Measurements from ENCODE around the gene C3orf20. TPM values are rescaled to one million over a fixed set of nuclear protein-coding genes. Genes with fewer than 3 reads are reported as not detected.
A peak's percentile ranks its signal among the peaks of the same experiment; 100 is the strongest.

C3orf20 gene
- total and polyA plus RNA-seq, 2 of the 13 experiments (the other 11 are each of a cell fraction or from before 2014, with no cell fraction given): 0.03 to 0.04 TPM

DNA sequence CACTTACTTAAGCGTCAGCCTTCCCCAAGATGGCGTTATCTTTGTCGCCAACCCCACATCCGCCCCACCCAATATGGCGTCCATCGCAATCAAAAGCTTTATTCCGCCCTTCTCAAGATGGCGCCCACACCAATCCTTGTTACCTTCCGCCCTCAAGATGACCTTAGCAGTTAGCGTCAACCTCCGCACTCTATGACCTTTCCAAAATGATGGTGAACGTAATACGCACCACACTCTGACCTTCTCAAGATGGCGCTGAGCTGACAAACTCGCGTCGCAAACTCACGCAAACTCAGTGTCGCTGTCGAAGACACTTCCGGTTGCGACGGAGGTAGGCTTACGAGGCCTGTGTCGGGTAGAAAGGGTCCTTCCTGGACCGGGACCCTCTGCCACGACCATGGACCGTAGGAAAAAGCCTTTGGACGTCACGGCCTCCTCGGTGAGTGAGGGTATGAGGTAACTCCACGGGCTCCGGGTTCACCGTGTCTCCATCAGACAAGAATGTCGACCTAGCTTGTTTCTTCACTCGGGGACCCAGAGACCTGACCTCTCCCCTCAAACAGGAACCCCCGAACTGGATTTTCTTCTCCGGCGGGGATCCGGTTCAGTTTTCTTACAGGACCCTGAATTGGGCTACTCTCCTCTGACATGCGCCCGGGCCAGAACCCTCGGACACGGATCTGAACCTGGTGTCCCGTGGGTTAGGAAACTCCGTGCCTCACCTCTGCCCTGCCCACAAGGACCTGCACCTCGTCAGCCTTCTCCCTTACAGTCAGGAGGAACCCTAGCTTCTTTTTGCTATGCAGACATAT is 23.3 kb upstream of the C3orf20 start, which contains the start of gene CCDC174 (continued):
- TF ChIP-seq ZXDC (CRISPR knock-in tag; IDR thresholded peaks at IDR 0.05): no peak; the same call in 1 of the 2 replicates
- TF ChIP-seq ZFP82 (CRISPR knock-in tag; IDR thresholded peaks at IDR 0.05; ENCODE audit: borderline replicate concordance): no peak
- TF ChIP-seq ZNF577 (CRISPR knock-in tag; IDR thresholded peaks at IDR 0.05; ENCODE audit: borderline replicate concordance, low read depth): no peak
- TF ChIP-seq ATF2 (CRISPR knock-in tag; IDR thresholded peaks at IDR 0.05): peak; percentile 88
- TF ChIP-seq ATF7-NPFF (CRISPR knock-in tag; IDR thresholded peaks at IDR 0.05; ENCODE audit: low read depth): 0 out of 2 replicates have a peak, but pooled peaks have one; percentile 72
- peak; percentile 72 for TF ChIP-seq HOXA5 (CRISPR knock-in tag; IDR thresholded peaks at IDR 0.05)
- no peak for TF ChIP-seq FOXO4 (CRISPR knock-in tag; conservative IDR thresholded peaks at IDR 0.05)
- 0 out of 2 replicates have a peak, but pooled peaks have one; percentile 78 for TF ChIP-seq NFE2L1 (CRISPR knock-in tag; IDR thresholded peaks at IDR 0.05; ENCODE audit: borderline replicate concordance)
- no peak for TF ChIP-seq ZBTB42 (CRISPR knock-in tag; IDR thresholded peaks at IDR 0.05)
- TF ChIP-seq ZNF747 (CRISPR knock-in tag; IDR thresholded peaks at IDR 0.05; ENCODE audit: borderline replicate concordance): peak; percentile 30; the same call in 1 of the 2 replicates
- TF ChIP-seq NR2F1 (CRISPR knock-in tag; IDR thresholded peaks at IDR 0.05): peak; percentile 65 to 71
- TF ChIP-seq STAT5B (CRISPR knock-in tag; IDR thresholded peaks at IDR 0.05): no peak
- TF ChIP-seq KDM3A (CRISPR knock-in tag; IDR thresholded peaks at IDR 0.05; ENCODE audit: low read depth): 0 out of 2 replicates have a peak, but pooled peaks have one; percentile 71
- 0 out of 2 replicates have a peak, but pooled peaks have one; percentile 36 for TF ChIP-seq ZZZ3 (CRISPR knock-in tag; IDR thresholded peaks at IDR 0.05; ENCODE audit: borderline replicate concordance)
- TF ChIP-seq NCOA5 (CRISPR knock-in tag; IDR thresholded peaks at IDR 0.05): no peak
- peak; percentile 77 for TF ChIP-seq XRCC5 (optimal IDR thresholded peaks at IDR 0.05; ENCODE audit: low read length)
- peak; percentile 93 for TF ChIP-seq HNF1B (CRISPR knock-in tag; IDR thresholded peaks at IDR 0.05)
- TF ChIP-seq, protein P1, sequence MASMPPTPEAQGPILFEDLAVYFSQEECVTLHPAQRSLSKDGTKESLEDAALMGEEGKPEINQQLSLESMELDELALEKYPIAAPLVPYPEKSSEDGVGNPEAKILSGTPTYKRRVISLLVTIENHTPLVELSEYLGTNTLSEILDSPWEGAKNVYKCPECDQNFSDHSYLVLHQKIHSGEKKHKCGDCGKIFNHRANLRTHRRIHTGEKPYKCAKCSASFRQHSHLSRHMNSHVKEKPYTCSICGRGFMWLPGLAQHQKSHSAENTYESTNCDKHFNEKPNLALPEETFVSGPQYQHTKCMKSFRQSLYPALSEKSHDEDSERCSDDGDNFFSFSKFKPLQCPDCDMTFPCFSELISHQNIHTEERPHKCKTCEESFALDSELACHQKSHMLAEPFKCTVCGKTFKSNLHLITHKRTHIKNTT (CRISPR knock-in tag; IDR thresholded peaks at IDR 0.05): no peak

Data from HepG2 (cell line).